ENCODE measurements around the gene FSD1L.

DNA sequence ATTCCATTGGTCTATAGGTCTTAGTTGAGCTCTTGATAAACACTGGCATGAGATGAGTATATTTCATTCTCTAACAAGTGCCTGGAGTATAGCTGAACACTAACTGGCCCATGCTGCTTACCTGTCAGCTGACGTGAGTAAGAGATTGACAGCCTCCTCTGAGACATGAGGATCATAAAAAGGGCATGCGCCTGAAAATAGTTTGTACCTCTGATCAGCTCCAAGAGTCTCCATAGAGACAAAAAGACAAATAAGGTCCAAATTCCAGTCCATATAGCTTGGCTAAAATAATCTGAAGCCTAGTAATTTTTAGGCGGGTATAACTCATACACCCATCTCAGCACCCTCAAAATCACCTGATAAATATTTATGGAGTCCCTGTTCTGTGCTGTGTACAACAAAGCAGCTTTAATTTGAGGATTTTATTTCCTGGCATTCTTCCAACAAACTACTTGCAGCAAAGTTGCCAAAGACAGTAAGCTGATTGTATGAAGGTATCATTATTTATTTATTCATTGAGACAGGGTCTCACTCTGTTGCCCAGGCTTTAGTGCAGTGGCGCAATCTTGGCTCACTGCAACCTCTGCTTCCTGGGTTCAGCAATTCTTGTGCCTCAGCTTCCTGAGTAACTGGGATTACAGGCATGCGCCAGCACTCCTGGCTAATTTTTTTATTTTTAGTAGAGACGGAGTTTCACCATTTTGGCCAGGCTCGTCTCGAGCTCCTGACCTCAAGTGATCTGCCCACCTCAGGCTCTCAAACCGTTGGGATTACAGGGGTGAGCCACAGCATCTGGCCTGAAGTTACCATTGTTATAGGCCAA, 16.2 kb upstream of the FSD1L start:
- TF ChIP-seq ZNF248 (tag by site-specific recombination; IDR thresholded peaks at IDR 0.05), result no peak
- no peak for TF ChIP-seq ZNF658 (tag by site-specific recombination; IDR thresholded peaks at IDR 0.05)
- no peak for TF ChIP-seq ZNF391 (tag by site-specific recombination; IDR thresholded peaks at IDR 0.05; ENCODE audit: borderline replicate concordance, low read depth)
- TF ChIP-seq ZNF416 (tag by site-specific recombination; IDR thresholded peaks at IDR 0.05), result no peak
- TF ChIP-seq CTCF (tag by site-specific recombination; IDR thresholded peaks at IDR 0.05), result no peak
- TF ChIP-seq, protein P1, sequence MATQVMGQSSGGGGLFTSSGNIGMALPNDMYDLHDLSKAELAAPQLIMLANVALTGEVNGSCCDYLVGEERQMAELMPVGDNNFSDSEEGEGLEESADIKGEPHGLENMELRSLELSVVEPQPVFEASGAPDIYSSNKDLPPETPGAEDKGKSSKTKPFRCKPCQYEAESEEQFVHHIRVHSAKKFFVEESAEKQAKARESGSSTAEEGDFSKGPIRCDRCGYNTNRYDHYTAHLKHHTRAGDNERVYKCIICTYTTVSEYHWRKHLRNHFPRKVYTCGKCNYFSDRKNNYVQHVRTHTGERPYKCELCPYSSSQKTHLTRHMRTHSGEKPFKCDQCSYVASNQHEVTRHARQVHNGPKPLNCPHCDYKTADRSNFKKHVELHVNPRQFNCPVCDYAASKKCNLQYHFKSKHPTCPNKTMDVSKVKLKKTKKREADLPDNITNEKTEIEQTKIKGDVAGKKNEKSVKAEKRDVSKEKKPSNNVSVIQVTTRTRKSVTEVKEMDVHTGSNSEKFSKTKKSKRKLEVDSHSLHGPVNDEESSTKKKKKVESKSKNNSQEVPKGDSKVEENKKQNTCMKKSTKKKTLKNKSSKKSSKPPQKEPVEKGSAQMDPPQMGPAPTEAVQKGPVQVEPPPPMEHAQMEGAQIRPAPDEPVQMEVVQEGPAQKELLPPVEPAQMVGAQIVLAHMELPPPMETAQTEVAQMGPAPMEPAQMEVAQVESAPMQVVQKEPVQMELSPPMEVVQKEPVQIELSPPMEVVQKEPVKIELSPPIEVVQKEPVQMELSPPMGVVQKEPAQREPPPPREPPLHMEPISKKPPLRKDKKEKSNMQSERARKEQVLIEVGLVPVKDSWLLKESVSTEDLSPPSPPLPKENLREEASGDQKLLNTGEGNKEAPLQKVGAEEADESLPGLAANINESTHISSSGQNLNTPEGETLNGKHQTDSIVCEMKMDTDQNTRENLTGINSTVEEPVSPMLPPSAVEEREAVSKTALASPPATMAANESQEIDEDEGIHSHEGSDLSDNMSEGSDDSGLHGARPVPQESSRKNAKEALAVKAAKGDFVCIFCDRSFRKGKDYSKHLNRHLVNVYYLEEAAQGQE (tag by site-specific recombination; IDR thresholded peaks at IDR 0.05), result no peak
